Panc1 (cell line): ENCODE results near the gene NPHP4.

Source experiments
- POLR2AphosphoS5 ChIP-seq: IDR thresholded peaks from 2 replicates; pipeline ENCODE4 v1.6.1; 2012; ENCODE audit warnings: mild to moderate bottlenecking, low read depth, low read length, moderate library complexity
- REST ChIP-seq, 2 experiments: IDR thresholded peaks; 2 replicates each; pipeline ENCODE4 v1.6.1; 2011 to 2012; ENCODE audit warnings: low read depth in 2 of 2, control low read depth in 1 of 2, low read length in 1 of 2, mild to moderate bottlenecking in 1 of 2, moderate library complexity in 1 of 2; ENCODE audit not compliant: insufficient read depth in 1 of 2
- SIN3A ChIP-seq: IDR thresholded peaks from 2 replicates; pipeline ENCODE4 v1.6.1; 2012; ENCODE audit warnings: low read depth, mild to moderate bottlenecking, low read length, moderate library complexity, borderline replicate concordance; ENCODE audit not compliant: insufficient read depth
- TCF7L2 ChIP-seq: IDR thresholded peaks from 2 replicates; pipeline ENCODE4 v1.6.1; 2011; ENCODE audit warnings: mild to moderate bottlenecking, low read depth, low read length, inconsistent platforms
- TF ChIP-seq, protein P1 (sequence below): fragments of 450-650 bp; IDR thresholded peaks from 2 replicates; pipeline ENCODE4 v1.5.1; 2017; ENCODE audit warnings: mild to moderate bottlenecking

DNA sequence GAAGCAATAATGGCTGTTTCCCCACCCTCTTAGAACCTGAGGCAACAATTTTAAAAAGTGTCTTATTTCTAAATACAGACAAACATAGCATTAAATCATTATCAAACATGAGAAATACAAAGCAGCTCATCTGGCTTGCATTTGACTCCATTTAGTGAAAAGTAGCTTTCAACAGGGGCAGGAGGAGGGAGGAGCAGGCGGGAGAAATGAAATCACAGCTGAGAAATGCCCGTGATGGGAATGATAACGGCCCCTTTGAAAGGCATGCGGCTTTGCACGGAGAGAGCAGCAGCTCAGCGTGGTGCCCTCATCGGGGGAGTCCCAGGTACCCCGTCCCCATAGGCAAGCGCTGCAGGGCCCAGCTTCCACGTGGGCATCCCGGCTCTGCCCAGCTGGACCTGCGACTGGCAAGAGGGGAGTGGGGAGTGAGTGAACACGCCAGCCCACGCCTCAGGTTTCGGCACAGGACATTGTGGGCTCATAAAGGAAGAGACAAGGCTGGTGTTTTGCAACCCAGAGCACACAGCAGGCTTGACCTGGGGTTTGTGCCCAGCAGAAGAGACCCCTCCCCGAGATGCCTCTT is 134.6 kb downstream of the NPHP4 start:
- TF ChIP-seq, protein P1, sequence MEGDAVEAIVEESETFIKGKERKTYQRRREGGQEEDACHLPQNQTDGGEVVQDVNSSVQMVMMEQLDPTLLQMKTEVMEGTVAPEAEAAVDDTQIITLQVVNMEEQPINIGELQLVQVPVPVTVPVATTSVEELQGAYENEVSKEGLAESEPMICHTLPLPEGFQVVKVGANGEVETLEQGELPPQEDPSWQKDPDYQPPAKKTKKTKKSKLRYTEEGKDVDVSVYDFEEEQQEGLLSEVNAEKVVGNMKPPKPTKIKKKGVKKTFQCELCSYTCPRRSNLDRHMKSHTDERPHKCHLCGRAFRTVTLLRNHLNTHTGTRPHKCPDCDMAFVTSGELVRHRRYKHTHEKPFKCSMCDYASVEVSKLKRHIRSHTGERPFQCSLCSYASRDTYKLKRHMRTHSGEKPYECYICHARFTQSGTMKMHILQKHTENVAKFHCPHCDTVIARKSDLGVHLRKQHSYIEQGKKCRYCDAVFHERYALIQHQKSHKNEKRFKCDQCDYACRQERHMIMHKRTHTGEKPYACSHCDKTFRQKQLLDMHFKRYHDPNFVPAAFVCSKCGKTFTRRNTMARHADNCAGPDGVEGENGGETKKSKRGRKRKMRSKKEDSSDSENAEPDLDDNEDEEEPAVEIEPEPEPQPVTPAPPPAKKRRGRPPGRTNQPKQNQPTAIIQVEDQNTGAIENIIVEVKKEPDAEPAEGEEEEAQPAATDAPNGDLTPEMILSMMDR, result no peak
- no peak for TF ChIP-seq REST (IDR thresholded peaks at IDR 0.05; ENCODE audit: insufficient read depth in 1 of 2, low read depth in 2 of 2, low read length in 1 of 2)
- TF ChIP-seq SIN3A, result no peak
- TF ChIP-seq POLR2AphosphoS5, result no peak
- TF ChIP-seq TCF7L2, result no peak
